IPS-NIHi7 (cell line): ENCODE measurements around the gene IRF8.
"Not testable (repeated sequence)": the region's sequence is repeated elsewhere in the genome, so short reads cannot be mapped to it uniquely, and the experiment has no call there.

Experiments used
- DNase-seq: peaks from one replicate; pipeline ENCODE4 v3.0.0; 2012; ENCODE audit warnings: mixed read lengths; ENCODE audit errors: extremely low spot score

Gene IRF8

GRCh38 chr16:85935391-85935973 lies 36.5 kb downstream of the IRF8 start:
- no peak for DNase-seq

- no peak for DNase-seq
Observed at GRCh38 chr16:85935974-85936760, 37.2 kb downstream of the IRF8 start.

GRCh38 chr16:85936816-85937215 lies 37.9 kb downstream of the IRF8 start:
- DNase-seq = no peak

- no peak for DNase-seq
Observed at GRCh38 chr16:85940214-85940613, 41.3 kb downstream of the IRF8 start.

- no peak for DNase-seq
Observed at GRCh38 chr16:85941863-85942644, 43.1 kb downstream of the IRF8 start.

- DNase-seq = not testable (repeated sequence)
Observed at GRCh38 chr16:85942659-85943058, 43.7 kb downstream of the IRF8 start.

- no peak for DNase-seq
Observed at GRCh38 chr16:85943711-85944110, 44.7 kb downstream of the IRF8 start.

- no peak for DNase-seq
Observed at GRCh38 chr16:85944572-85945423, 45.8 kb downstream of the IRF8 start.

- DNase-seq = no peak
Observed at GRCh38 chr16:85945424-85945751, 46.4 kb downstream of the IRF8 start.

GRCh38 chr16:85946541-85947124 lies 47.7 kb downstream of the IRF8 start:
- DNase-seq = no peak

GRCh38 chr16:85947230-85948137 lies 48.5 kb downstream of the IRF8 start:
- no peak for DNase-seq

- no peak for DNase-seq
Observed at GRCh38 chr16:85948138-85948509, 49.2 kb downstream of the IRF8 start.

- DNase-seq = no peak
Observed at GRCh38 chr16:85948616-85949265, 49.8 kb downstream of the IRF8 start.

- no peak for DNase-seq
Observed at GRCh38 chr16:85950136-85950918, 51.4 kb downstream of the IRF8 start.

- no peak for DNase-seq
Observed at GRCh38 chr16:85952197-85952596, 53.2 kb downstream of the IRF8 start.

GRCh38 chr16:85952811-85953210 lies 53.8 kb downstream of the IRF8 start:
- no peak for DNase-seq

- DNase-seq = no peak
Observed at GRCh38 chr16:85954927-85955519, 56.1 kb downstream of the IRF8 start.

GRCh38 chr16:85955566-85955965 lies 56.6 kb downstream of the IRF8 start:
- DNase-seq = no peak

GRCh38 chr16:85956426-85956825 lies 57.5 kb downstream of the IRF8 start:
- DNase-seq = no peak
